Measurements from ENCODE around the gene CTCF. TPM values are rescaled to one million over a fixed set of nuclear protein-coding genes. Genes with fewer than 3 reads are reported as not detected.

Gene CTCF
- total RNA-seq, 2 experiments from 2014 or later = 43.8 to 46.4 TPM

GRCh38 chr16:67652578-67653127 is 90.3 kb downstream of the CTCF start:
- ChIA-PET POLR2A (no interaction called here), CTCF (no interaction called here)
- Mint-ChIP-seq H3K4me1 (ENCODE audit: low read depth) (peaks cover 12% of the 10 kb centered on the region), H3K27me3 (no peaks in the 10 kb centered on the region), H3K9me3 (no peaks in the 10 kb centered on the region), H3K36me3 (ENCODE audit: low read depth) (peaks cover 62% of the 10 kb centered on the region), H3K4me3 (no peak overlapping the region), H3K27ac (no peak overlapping the region)
- no peak for TF ChIP-seq CTCF (IDR thresholded peaks at IDR 0.05)
- intact Hi-C loops (cut with DNase I, micrococcal nuclease) = no loop called here
- ATAC-seq (ENCODE audit: poor library complexity) = no peak
- H3K27ac ChIP-seq (ENCODE audit: low read depth in 1 of 2, low read length in 2 of 2) = no peak overlapping the region
- H3K9me3 ChIP-seq (ENCODE audit: control insufficient read depth in 1 of 2, insufficient read depth in 1 of 2, low read length in 2 of 2) = no peaks in the 10 kb centered on the region
- no peak overlapping the region for H3K4me3 ChIP-seq (ENCODE audit: low read length)
- H3K27me3 ChIP-seq (ENCODE audit: control insufficient read depth in 1 of 2, insufficient read depth in 2 of 2, low read length in 2 of 2) = no peaks in the 10 kb centered on the region
- no peak for DNase-seq
- H3K4me1 ChIP-seq (ENCODE audit: insufficient read depth, low read length) = peaks cover 6% of the 10 kb centered on the region
- H3K36me3 ChIP-seq (ENCODE audit: insufficient read depth, low read length) = peaks cover 87% of the 10 kb centered on the region

GRCh38 chr16:67653128-67653788 is 90.9 kb downstream of the CTCF start:
- H3K4me3 Mint-ChIP-seq = no peak overlapping the region
- peaks cover 12% of the 10 kb centered on the region for H3K4me1 Mint-ChIP-seq (ENCODE audit: low read depth)
- H3K9me3 Mint-ChIP-seq = no peaks in the 10 kb centered on the region
- H3K4me1 ChIP-seq (ENCODE audit: insufficient read depth, low read length) = peaks cover 8% of the 10 kb centered on the region
- peaks cover 62% of the 10 kb centered on the region for H3K36me3 Mint-ChIP-seq (ENCODE audit: low read depth)
- DNase-seq = peak in 1 of 14 experiments; percentile 38
- H3K27ac Mint-ChIP-seq = no peak overlapping the region
- H3K36me3 ChIP-seq (ENCODE audit: insufficient read depth, low read length) = peaks cover 87% of the 10 kb centered on the region
- H3K27ac ChIP-seq (ENCODE audit: low read depth in 1 of 2, low read length in 2 of 2) = no peak overlapping the region
- H3K27me3 Mint-ChIP-seq = no peaks in the 10 kb centered on the region
- ChIA-PET POLR2A (no interaction called here), CTCF (no interaction called here)
- TF ChIP-seq CTCF (IDR thresholded peaks at IDR 0.05) = no peak
- no peaks in the 10 kb centered on the region for H3K9me3 ChIP-seq (ENCODE audit: control insufficient read depth in 1 of 2, insufficient read depth in 1 of 2, low read length in 2 of 2)
- intact Hi-C loops (cut with DNase I, micrococcal nuclease) = no loop called here
- no peak overlapping the region for H3K4me3 ChIP-seq (ENCODE audit: low read length)
- no peak for ATAC-seq (ENCODE audit: poor library complexity)
- H3K27me3 ChIP-seq (ENCODE audit: control insufficient read depth in 1 of 2, insufficient read depth in 2 of 2, low read length in 2 of 2) = no peaks in the 10 kb centered on the region

GRCh38 chr16:67653789-67654402 is 91.6 kb downstream of the CTCF start:
- Histone ChIP-seq H3K4me3 (ENCODE audit: low read length) (no peak overlapping the region), H3K27me3 (ENCODE audit: control insufficient read depth in 1 of 2, insufficient read depth in 2 of 2, low read length in 2 of 2) (no peaks in the 10 kb centered on the region), H3K36me3 (ENCODE audit: insufficient read depth, low read length) (peaks cover 88% of the 10 kb centered on the region), H3K27ac (ENCODE audit: low read depth in 1 of 2, low read length in 2 of 2) (no peak overlapping the region), H3K4me1 (ENCODE audit: insufficient read depth, low read length) (peaks cover 14% of the 10 kb centered on the region), H3K9me3 (ENCODE audit: control insufficient read depth in 1 of 2, insufficient read depth in 1 of 2, low read length in 2 of 2) (no peaks in the 10 kb centered on the region)
- Mint-ChIP-seq H3K9me3 (no peaks in the 10 kb centered on the region), H3K36me3 (ENCODE audit: low read depth) (peaks cover 59% of the 10 kb centered on the region), H3K27me3 (no peaks in the 10 kb centered on the region), H3K4me1 (ENCODE audit: low read depth) (peaks cover 16% of the 10 kb centered on the region), H3K4me3 (no peak overlapping the region), H3K27ac (no peak overlapping the region)
- ChIA-PET POLR2A (no interaction called here), CTCF (no interaction called here)
- TF ChIP-seq CTCF (IDR thresholded peaks at IDR 0.05) = no peak
- intact Hi-C loops (cut with DNase I, micrococcal nuclease) = no loop called here
- DNase-seq = peak in 1 of 14 experiments; percentile 20
- no peak for ATAC-seq (ENCODE audit: poor library complexity)

Data from CD4-positive, alpha-beta T cell (primary cell).